GM18508 (cell line): ENCODE data around the gene CAND1.
"Not testable (repeated sequence)": the region's sequence is repeated elsewhere in the genome, so short reads cannot be mapped to it uniquely, and the experiment has no call there.

ENCODE experiments used
- ATAC-seq: cut with Tn5 transposase; IDR thresholded peaks from one replicate; pipeline ENCODE4 v1.9.1; 2021; ENCODE audit warnings: moderate number of reproducible peaks; ENCODE audit not compliant: insufficient read depth, unreplicated experiment

Gene CAND1

DNA sequence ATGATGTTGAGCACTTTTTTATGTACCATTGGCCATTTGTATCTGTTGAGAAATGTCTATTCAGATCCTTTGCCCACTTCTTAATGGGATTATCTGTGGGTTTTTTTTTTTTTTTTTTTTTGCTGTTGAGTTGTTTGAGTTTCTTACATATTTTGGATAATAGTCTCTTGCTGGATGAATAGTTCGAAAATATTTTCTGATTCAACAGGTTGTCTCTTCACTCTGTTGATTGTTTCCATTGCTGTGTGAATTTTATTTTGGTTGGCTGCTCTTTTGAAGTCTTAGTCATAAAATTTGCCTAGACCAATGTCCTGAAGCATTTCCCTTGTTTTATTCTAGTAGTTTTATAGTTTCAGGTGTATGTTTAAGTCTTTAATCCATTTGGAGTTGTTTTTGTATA lies 64.5 kb downstream of the CAND1 start:
- ATAC-seq: no peak

DNA sequence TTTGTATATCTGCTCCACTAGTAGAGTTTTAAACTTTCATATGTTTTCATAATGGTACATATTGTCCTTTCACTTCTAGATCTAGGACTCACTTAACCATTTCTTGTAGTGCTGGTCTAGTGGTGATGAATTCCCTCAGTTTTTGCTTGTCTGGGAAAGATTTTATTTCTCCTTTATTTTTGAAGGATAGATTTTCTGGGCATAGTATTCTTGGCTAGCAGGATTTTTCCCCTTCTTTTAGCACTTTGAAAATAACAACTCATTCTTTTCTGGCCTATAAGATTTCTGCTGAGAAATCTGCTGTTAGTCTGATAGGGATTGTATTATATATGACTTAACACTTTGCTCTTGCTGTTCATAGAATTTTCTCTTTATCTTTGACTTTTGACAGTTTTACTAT lies 69.3 kb downstream of the CAND1 start:
- no peak for ATAC-seq

DNA sequence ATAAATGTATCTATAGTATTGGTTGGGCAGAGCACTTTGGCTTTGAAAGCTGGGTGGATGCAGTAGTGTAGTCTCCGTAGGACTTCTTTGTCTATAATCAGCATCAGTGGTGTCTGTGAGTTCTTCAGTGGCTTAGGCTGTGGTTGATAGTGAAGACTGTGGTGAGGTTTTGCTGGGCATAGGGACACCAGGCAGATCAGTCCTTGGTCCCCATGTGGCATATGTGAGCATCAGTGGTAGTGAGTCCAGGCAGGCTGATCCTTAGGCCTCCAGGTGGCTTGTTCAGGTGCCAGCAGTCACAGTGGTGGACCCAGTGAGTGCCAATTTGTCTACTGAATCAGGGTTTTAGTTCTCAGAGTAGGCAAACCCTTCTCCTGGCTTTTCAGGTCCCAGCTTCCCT lies 70.4 kb downstream of the CAND1 start:
- ATAC-seq: no peak

DNA sequence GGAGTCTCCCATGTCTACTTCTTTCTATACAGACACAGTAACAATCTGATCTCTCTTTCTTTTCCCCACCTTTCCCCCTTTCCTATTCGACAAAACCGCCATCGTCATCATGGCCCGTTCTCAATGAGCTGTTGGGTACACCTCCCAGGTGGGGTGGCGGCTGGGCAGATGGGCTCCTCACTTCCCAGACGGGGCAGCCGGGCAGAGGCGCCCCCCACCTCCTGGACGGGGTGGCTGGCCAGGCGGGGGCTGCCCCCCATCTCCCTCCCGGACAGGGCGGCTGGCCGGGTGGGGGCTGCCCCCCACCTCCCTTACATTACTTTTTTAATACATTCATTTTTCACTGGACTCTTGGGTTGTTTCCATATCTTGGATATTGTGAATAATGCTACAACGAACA lies 71.9 kb downstream of the CAND1 start:
- ATAC-seq: not testable (repeated sequence)

DNA sequence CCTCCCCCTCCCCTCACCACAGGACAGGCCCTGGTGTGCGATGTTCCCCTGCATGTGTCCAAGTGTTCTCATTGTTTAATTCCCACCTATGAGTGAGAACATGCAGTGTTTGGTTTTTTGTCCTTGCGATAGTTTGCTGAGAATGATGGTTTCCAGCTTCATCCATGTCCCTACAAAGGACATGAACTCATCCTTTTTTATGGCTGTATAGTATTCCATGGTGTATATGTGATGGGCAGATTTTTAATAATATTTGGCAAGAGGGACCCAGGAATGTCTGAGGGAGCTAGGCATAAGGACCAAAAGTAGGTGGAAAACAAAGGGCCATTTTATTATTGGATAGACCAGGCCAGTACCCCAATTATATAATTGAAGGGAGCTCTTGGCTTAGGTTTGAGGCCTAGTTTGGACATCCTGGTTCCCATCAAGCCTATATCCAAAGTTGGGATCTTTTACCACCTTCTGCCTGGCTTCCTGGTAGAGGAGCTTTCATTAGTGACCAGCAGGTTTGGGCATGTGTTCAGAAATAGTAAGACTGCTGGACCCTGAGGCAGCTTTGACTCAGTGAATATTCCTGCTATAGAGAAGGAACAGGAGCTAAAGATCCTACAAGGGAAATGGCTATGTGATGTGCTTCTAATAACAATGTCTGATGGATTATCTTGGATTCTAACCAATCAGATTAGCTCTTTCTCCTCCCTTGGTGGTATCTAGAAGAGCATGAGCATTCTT lies 76.0 kb downstream of the CAND1 start:
- ATAC-seq: no peak

DNA sequence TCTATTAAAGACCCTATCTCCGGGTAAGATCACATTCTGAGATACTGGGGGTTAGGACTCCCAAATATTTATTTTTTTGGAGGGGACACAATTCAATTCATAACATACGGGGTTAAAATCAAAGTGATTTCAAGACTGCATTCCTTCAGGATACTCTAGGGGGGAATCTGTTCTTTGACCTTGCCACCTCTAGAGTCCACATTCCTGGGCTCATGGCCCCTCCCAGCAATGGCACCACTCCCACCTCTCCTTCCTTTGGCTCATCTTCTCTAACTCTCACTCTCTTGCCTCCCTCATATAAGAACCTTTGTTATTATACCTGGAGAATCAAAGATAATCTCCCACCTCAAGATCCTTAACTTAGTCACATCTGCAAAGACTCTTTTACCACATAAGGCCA lies 79.5 kb downstream of the CAND1 start:
- no peak for ATAC-seq

DNA sequence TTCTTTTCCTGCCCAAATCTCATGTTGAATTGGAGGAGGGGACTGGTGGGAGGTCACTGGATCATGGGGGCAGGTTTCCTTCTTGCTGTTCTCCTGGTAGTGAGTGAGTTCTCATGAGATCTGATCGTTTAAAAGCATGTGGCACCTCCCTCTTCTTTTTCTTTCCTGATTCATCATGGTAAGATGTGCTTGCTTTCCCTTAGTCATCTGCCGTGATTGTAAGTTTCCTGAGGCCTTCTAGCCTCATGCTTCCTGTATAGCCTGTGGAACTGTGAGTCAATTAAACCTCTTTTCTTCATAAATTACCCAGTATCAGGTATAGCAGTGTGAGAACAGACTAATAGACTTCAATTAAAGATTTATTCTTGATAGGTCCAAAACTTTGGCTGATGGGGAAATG lies 83.5 kb downstream of the CAND1 start:
- ATAC-seq: no peak

DNA sequence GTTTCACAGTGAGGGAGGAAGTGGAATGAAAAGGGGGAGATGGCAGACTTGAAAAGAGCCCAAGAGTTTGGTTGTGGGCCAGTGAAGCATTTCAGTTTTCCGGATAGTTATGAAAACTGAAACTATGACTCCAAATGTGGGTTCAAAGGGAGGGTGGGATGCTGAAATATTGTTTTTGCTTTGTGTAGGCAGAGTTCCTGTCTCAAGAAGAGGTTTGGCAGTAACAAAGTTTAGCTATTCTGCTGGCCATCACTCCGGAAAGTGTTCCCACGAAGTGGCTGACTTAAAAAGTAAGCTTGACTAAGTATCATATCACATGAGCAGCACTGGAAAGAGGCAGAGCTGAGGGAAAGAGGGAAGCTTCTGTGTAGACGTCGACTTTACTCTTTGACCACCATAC lies 85.2 kb downstream of the CAND1 start:
- ATAC-seq: no peak

DNA sequence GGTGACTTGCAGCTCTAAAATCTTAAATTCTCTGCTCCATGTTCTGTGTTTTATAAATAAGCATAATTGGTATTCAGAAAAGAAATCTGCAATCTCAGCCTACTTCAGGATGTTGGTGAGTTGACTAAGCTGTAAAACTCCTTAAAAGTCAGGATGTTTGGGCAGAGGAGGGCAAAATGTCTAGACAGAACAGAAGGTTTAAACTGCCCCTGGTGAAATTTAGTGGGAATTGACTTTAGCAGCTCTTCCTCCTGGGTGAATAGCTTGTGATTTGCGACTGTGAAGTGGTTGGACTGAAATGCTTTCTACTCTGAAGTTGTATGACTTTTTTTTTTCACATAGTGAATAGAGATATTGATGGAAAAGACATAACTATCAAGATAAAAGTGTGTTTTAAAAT lies 85.8 kb downstream of the CAND1 start:
- ATAC-seq: no peak

DNA sequence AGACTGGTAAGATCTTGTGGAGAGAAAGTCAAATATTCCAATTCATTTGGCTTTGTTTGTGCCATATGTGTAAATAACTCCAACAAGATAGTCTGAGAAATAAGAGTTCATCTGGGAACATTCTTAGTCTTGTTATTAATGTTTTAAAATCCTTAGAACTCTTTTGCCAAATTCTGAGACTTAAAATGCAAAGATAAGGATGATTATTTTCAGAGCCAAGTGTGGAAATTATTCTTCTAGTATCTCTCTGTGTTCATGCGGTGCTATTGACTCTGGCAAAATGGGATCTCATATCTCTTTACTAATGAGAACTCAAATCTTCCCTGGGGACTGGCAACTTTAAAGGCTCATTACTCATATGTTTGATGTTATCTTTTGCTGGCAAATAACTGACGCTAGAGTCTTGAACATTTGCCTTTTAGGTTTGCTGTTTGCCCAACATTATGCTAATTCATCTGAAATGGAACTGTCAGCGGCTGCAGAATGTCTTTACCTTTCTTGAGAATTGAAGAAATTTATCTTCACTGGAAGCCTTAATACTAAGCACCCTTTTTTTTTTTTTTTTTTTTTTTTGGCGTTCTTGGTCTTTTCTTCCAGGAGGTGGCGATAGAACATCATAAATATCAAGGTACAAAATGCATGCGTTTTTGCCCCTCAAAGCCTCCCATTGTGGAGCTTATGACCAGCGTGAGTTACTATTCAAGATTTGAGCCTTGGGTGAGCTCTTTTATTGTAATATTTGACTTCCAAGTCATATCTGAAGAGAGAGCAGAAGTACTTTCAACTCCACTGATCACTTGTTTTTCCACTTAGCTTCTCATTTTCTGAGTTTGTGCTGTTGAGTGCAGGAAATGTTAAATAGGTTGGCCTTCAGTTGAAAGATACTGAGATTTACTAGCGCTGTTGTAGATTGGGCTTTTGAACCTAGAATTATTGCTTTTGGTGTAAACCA lies 86.5 kb downstream of the CAND1 start:
- ATAC-seq: no peak

DNA sequence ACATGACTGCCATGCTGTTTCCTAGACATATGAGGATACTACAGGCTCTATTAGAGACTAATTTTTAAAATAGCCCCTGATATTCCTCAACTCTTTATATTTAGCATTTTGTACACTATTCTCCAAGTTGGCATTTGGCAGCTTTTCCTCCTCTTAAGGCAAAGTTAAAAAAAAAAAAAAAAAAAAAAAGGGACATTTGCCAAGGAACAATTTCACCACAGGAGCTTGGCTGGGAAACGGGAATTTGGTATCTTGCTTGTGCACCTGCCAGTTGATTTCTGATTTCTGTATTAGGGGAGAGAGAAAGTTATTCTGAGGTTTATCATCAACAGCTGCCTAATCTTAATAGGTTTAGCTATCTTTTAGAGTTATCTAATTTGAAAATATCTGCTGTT lies 87.2 kb downstream of the CAND1 start:
- no peak for ATAC-seq

DNA sequence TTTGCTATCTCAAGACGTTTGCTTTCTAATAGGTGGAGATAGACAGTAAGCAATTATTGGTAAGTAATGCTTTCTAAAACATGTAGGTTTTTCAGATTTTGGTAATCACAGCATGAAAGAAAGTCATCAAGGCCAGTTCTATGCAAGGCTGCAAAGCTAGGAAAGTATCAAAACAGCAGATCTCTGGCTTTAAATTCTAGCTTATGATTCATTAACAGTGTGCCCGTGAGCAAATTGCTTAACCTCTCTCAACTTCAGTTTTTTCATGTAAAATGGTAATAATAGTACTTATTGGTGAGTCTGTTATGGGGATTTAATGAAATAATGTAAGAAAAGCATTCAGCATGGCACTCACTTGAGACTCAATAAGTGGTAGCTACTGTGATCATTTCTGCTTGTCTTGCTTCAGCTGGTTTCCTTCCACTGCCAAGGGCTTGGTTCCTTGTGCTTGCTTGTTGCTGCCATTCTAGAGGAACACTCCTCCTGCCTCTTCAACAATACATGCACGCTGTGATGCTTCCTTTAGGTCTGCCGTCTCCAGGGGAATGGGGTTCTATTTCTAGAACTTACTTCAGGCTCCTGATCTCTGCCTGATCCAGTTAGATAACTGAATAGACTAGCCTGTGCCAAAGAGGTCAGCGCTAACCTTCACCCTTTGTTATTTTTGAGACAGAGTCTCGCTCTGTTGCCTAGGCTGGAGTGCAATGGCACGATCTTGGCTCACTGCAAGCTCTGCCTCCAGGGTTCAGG lies 88.4 kb downstream of the CAND1 start:
- ATAC-seq: no peak

DNA sequence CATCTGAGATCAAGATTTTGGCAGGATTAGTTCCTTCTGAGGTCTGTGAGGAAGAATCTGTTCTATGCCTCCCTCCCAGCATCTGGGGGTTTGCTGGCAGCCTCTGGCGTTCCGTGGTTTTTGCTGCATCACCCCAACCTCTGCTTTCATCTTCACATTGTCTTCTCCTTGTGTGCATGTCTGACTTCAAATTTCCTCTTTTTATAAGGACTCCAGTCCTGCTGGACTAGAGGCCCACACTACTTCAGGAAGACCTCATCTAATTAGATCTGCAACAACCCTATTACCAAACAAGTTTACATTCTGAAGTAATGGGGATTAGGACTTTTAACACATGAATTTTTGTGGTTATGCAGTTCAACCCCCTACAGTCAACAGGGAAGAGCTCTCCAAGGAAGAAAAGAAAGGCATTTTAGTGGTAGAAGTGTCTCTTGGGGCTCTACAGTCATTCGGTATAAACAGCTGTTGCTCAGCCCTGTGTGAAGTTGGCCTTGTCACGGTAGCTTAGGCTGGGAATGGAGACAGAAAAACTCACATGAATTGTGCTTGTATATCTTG lies 89.7 kb downstream of the CAND1 start:
- ATAC-seq: no peak

DNA sequence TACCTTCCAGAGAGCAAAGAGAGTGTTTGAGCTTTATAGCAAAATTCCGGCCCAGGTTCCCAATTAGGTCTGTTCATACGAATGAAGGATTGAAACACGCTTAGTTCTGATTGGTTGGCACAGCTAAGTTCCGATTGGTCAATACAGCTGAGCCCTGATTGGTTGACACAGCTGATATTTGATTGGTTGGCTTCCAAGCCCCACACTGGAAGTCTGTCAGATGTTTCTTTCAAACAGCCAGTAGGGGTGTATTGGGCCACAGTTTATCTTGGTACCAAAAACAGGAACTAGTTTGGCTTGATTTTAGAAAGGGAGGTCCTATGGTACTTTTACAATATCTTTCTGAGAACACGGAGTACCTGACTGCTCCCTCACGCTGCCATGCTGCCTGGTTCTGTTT lies 93.4 kb downstream of the CAND1 start:
- ATAC-seq: no peak

DNA sequence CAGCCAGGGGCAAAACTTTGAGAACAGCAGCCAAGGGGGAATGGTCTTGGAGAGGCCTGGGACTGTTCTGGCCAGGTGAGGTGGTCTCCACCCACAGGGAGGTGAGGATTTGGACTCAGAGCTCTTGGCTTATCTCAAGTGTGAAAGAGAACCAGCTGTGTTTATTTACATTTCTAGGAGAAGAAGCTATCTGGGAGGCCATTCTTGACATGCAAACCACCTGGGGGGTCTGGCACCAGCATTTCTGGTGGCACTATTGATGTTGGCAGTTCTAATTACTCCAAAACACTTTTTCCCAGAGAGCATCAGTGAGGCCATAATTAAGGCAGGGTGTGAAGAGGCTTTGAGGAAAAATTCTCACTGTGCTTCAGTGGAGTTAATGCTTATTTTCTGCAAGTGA lies 95.1 kb downstream of the CAND1 start:
- no peak for ATAC-seq

DNA sequence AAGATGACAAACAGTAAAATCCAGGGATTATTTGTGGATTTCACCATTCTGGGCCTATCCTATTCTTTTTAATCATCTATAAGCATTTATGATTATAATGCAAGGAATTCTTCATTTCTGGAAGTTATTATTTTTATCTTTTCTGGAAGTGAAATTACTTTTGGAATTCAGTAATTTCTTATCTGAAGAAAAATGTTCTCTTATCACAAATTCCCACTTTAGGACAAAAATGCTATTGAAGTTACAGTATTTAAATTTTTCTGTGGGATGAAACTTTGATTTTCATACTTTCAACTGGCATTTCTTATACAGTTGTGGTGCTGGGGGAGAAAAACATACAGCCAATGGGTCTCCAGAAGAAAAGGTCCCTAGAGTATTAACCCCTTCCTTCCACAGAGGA lies 96.0 kb downstream of the CAND1 start:
- no peak for ATAC-seq

DNA sequence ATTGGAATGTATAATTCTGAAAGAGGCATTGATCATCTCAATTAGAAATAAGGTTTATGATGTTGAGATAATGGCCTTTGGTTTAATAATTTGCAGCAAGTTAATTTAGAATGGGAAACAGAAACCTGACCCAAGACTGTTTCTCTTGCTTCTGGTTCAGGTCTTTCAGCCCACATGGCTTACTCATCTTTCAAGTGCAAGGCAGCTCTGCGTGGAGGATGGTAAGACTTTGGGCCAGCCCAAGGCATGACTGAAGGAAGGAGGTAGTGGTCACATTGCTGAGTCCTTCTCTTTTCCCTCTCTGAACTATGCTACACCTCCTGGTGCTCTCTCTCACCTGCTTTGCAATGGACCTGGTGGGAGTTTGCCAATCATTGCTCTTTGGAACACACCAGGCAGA lies 98.7 kb downstream of the CAND1 start:
- no peak for ATAC-seq
